Daoy (cell line): Measurements from ENCODE around the gene CDK2AP2. TPM values are rescaled to one million over a fixed set of nuclear protein-coding genes. Genes with fewer than 3 reads are reported as not detected.
"Not testable (repeated sequence)": the region's sequence is repeated elsewhere in the genome, so short reads cannot be mapped to it uniquely, and the experiment has no call there.

Experiments
- DNase-seq: peaks from one replicate; pipeline ENCODE4 v3.0.0-alpha.2; 2015; ENCODE audit warnings: low read depth
- total RNA-seq: library from RNA; depleted of rRNA; stranded (reverse); fragments of >200 nt; shearing (Covaris generic); gene quantifications from 2 replicates; pipeline ENCODE4 v1.2.3, GENCODE V29; 2014

CDK2AP2 gene
- total RNA-seq, 1 experiment from 2014 or later = 43.0 TPM

DNA sequence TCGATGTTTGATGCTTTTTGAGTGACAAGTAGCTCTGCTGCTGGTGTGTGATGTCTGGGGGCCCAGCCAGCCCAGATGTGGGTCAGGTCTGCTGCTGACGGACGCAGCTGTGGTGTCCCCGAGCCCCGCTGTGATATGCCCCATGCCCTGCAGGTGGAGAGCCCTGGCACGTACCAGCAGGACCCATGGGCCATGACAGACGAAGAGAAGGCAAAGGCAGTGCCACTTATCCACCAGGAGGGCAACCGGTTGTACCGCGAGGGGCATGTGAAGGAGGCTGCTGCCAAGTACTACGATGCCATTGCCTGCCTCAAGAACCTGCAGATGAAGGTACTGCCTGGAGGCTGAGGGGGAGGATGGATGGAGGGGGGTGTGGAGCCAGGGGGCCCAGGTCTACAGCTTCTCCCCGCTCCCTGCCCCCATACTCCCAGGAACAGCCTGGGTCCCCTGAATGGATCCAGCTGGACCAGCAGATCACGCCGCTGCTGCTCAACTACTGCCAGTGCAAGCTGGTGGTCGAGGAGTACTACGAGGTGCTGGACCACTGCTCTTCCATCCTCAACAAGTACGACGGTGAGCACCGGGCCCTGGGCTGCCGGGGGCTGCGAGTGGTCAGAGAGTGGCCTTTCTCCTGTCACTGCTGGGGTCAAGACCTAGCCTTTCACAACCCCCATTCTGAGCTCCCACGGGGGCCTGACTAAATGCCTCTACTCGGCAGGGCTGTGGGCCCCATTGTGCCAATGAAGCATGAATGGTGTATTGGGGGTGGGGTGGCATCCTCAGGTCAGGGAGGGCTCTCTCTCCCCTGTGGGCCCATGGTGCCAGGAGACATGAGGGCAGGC lies 17.9 kb downstream of the CDK2AP2 start:
- no peak for DNase-seq

DNA sequence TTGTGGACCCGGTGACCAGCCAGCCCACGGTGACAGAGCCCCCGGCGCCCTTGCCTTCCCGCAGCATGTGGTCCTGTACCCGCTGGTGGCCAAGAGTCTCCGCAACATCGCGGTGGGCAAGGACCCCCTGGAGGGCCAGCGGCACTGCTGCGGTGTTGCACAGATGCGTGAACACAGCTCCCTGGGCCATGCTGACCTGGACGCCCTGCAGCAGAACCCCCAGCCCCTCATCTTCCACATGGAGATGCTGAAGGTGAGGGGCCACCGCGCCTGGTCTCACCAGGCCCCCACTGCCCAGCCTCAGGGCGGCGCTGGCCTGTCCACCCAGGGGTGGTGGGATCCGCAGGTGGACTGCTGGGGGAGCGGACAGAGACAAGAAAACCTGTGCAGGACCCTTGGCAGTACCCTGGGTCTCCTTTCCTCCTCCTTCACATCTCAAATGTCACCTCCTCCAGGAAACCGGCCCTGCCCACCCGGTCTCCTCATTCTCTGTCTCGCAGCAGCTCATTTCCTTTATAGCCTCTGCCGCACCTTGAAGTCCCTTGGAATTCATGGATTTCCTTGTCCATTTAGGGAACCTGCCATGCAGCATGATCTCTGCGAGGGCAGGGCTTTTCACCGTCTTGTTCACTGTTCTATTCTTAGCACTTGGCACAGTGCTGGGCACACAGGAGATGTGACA lies 18.6 kb downstream of the CDK2AP2 start:
- no peak for DNase-seq

DNA sequence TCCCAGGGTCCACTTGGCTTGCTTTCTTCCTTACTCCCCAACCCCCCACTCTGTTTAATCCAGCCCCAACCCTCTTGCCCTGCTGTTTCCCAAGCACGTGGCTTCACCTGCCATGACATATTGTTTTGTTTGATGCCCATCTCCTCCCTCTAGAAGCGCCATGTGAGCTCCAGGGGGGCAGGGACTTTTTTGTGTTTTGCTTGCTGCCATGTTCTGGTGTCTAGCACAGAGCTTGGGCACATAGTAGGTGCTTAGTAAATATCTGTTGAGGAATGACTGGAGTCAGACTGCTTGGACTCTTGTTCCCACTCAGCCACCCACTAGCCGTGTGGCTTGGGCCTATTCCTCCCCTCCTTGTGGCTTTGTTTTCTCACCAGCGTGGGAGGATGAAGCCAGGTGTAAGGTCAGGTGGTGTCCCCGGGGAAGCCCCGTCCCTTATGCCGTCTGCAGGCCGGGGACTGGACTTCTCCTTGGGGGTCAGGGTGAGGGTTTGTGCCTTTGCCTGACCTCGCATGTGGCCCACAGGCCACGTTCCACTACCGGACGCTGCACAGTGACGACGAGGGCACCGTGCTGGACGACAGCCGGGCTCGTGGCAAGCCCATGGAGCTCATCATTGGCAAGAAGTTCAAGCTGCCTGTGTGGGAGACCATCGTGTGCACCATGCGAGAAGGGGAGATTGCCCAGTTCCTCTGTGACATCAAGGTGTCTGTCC lies 21.3 kb downstream of the CDK2AP2 start:
- no peak for DNase-seq

DNA sequence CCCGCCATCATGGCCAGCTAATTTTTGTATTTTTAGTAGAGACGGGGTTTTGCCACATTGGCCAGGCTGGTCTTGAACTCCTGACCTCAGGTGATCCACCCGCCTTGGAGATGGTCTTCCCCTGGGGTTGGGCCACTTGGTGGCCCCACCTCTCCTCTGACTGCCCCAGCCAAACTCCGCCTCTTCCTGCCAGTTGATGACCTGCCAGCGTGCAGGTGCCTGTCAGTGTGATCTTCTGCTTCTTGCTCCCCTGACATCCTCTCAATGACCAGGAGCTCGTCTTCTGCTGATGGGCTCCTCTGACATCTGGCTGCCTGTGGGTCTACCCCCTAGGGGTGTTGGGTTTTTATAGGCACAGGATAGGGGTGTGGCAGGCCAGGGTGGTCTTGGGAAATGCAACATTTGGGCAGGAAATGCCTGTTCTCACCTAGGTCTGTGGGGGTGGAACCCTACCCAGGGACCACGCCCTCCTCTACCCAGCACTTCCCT lies 22.0 kb downstream of the CDK2AP2 start:
- not testable (repeated sequence) for DNase-seq

DNA sequence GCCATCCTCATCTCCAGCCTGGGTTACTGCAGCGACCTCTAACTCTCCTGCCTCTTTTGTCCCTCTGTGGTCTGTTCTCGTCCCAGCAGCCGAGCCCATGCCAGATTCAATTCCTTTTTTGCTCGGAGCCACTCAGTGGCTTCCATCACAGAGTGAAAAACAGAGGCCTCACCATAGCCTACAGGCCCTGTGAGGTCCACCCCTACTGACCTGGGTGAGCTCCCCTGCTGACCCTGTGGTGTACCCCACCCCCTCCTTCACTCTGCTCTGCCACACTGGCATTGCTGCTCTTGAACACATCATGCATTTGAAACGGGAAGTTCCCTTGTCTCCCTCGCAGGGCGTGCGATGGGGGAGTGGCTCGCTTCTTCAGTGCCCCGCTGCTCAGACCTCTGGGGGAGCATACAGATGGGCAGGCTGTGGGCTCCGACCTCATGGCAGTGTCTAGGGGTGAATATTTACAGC lies 23.1 kb downstream of the CDK2AP2 start:
- no peak for DNase-seq

DNA sequence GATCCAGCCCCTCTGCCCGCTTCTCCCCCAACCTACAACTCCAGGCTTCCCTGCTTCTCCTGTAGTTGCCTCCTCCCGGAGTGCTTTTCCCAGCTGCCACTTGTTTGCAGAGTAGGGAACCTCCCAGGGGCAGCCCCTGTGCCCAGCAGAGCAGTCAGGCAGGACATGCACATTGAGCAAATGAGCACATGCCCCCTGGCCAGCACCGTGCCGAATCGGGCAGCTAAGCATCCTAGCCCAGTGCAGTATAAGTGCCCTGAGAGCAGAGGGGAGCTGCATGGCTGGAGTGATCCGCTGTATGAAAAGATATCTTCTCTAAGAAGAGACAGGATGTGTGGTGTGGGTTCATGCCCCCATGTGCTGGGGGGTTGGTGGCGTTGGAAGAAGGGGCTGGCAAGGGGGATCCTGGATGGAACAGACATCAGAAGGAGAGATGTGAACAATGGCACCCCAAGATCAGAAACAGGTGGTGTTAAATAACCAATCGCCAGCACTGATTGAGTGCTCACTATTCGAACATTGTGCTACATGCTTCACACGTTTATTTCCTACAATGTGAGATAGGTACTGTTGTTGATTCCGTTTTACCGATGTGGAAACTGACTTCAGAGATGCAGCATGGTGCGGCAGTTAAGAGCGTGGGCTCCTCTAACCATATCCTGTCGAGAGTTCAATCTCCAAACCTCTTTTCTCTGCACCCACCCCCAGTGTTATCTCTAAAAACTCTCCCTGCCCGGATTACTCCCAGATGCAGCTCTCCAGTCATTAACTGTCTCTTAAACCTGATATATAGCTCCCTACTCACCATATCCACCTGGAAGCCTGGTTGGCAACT lies 23.9 kb downstream of the CDK2AP2 start:
- DNase-seq = no peak

DNA sequence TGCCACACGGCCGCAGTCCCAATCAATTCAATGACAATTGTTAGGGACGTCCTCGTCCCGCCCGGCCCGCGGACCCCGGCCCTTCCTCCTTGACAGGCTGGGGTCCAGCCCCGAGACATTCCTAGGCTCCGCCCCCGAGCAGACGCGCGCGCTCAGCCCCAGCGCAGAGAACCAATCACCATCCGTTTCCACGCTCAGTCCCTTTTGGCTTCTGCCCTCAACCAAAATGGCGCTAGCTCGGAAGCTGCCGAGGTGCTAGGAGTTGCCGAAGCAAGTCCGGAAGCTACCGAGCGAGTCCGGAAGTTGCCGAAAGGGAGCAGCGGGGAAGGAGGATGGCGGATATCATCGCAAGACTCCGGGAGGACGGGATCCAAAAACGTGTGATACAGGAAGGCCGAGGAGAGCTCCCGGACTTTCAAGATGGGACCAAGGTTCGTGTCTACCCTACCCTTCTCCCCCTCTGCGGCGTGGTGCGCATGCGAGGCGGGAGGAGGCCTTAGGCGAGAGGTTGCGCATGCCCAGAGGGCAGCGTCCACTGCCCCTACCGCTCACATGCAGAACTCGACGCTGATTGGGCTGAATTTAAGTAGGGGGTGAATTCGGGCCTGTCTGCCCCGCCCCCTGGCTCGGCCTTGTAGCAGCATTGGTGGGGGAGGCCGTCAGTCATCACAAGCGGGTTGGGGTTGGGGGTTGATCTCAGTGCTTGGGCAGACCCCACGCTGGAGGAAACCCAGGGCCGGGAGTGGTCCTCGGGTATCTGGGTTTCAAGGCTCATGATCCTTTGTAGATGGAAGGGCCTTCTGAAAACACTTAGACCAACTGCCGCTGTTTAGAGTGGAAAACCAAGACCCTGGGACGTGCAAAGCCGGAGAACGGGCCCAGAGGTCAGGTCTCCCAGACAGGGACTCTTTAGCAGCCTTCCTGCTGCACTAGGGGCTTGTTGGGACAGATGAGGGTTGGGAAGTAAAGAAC lies 24.8 kb downstream of the CDK2AP2 start, which contains the start of gene AIP:
TSS of gene AIP (plus strand) at position 200 of the 972 bp plus-strand sequence. CDS start at position 333, 133 bp downstream.
- peak; percentile 98 for DNase-seq

DNA sequence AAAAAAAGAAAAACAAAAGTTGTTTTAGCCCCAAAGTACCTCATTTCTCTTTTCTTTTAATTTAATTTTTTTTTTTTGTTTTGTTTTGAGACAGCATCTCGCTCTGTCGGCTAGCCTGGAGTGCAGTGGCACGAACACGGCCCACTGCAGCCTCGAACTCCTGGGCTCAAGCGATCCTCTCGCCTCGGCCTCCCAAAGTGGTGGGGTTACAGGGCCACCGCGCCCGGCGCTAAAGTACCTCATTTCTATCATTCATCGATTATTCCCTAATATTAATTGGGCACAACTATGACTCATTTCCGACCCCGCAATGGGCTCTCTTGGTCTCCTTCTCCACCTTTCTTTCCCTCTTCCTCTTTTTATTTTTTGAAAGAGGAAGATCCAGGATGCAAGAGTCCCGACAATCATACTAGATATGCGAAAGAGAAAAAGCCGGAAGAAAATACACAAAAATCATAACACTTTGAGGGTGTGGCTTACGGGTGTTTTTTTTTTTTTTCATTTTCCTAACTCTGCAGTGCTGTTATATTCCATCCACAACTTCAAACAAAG lies 25.6 kb downstream of the CDK2AP2 start:
- no peak for DNase-seq

DNA sequence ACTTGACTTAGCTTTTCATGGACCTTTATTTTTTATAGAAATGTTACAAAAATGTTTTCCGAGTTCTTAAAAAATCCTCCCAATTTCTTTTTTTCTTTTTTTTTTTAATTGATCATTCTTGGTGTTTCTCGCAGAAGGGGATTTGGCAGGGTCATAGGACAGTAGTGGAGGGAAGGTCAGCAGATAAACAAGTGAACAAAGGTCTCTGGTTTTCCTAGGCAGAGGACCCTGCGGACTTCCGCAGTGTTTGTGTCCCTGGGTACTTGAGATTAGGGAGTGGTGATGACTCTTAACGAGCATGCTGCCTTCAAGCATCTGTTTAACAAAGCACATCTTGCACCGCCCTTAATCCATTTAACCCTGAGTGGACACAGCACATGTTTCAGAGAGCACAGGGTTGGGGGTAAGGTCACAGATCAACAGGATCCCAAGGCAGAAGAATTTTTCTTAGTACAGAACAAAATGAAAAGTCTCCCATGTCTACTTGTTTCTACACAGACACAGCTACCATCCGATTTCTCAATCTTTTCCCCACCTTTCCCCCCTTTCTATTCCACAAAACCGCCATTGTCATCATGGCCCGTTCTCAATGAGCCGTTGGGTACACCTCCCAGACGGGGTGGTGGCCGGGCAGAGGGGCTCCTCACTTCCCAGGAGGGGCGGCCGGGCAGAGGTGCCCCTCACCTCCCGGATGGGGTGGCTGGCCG lies 30.5 kb downstream of the CDK2AP2 start:
- DNase-seq = not testable (repeated sequence)

DNA sequence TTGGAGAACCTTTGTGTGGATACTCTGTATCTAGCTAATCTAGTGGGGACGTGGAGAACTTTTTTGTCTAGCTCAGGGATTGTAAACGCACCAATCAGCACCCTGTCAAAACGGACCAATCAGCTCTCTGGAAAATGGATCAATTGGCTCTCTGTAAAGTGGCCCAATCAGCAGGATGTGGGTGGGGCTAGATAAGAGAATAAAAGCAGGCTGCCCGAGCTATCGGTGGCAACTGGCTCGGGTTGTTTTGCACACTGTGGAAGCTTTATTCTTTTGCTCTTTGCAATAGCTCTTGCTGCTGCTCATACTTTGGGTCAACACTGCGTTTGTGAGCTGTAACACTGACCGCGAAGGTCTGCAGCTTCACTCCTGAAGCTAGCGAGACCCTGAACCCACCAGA lies 31.3 kb downstream of the CDK2AP2 start:
- DNase-seq = not testable (repeated sequence)

DNA sequence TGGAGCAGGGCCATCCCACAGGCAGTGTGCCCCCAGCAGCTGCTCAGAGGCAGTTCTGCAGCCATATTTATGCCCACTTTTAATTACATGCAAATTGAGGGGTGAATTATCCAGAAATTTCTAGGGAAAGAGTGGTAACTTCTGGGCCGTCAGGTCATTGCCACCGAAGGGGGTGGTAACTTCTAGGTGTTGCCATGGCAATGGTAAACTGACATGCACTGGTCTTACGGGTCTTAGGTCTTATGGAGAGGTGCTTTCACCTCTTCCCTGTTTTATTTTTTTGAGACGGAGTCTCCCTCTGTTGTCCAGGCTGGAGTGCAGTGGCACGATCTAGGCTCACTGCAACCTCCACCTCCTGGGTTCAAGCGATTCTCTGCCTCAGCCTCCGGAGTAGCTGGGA lies 35.1 kb downstream of the CDK2AP2 start:
- DNase-seq = no peak

DNA sequence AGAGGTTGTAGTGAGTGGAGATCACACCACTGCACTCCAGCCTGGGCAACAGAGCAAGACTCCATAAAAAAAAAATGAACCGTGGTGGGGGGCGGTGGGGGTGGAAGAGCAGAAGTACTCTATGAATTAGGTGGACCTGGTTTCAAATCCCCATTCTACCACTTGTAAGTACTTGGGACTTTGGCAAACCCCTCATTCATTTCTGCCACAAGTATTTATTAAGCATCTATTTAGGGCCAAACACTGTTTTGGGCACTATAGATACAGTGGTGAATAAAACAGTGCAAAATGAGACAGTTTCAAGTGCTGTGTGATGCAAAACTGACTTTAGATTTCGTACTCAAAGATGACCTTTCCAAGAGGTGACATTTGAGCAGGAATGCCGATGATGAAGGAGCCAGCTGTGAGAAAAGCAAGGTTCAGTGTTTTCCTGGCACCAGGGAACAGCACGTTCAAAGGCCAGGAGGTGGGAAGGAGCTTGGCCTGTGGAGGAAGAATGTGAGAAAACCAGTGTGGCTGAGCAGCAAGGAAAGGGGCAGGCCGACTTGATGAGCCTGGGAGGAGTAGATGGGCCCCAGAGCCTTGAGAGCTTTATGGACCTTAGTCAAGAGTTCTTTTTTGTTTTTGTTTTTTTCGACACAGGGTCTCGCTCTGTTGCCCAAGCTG lies 37.5 kb downstream of the CDK2AP2 start:
- DNase-seq = no peak

DNA sequence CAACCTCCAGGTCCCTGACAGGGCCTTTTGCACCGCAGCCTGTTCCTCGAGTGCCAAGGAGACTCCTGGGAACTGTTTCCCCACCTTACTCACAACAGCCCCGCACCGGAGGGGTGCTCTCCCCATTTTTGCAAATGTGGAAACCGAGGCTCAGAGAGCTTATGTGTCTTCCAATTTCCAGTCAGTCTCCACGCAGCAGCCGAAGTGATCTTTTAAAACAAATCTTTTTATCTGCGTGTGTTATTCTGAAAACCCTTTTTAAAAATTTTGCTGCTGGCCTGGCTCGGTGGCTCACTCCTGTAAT lies 38.5 kb downstream of the CDK2AP2 start:
- no peak for DNase-seq

DNA sequence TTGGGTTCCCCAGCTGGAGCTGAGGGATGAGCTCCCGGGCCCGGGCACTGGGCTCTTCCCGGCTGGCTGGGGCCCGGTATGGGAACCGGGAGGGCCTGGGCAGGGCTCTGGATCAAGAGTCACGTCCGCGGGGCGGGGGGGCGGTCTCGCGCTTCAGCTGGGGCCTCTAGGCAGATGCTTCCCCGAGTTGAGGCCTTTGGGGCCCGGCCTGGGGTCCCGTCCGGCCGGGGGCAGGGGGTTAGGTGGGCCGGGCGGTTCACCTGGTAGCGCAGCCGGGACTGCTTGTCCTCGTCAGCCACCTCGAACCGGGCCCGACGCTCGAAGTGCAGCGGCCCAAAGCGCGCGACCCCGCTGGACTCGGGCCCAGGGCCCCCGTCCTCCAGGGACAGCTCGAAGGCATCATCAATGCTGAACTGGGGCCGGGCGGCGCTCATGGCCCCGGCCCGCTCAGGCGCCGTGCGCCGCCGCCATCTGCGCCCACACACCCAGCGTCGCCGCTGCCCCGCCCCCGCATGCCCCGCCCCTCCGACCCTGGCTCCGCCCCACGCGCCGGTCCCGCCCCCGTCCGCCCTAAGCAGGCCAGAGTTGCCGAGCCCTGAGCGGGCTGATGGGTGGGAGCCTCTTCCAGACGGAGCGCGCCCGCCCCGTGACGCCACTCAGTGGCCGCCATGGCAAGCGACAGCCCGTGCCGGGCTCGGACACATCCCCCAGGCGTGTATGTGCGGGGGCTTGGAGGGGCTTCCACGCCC lies 39.0 kb downstream of the CDK2AP2 start, which contains the start of gene TMEM134:
TSS of gene TMEM134 (minus strand) at position 493 of the 749 bp plus-strand sequence. CDS start at position 434, 59 bp downstream.
- DNase-seq = peak; percentile 94

DNA sequence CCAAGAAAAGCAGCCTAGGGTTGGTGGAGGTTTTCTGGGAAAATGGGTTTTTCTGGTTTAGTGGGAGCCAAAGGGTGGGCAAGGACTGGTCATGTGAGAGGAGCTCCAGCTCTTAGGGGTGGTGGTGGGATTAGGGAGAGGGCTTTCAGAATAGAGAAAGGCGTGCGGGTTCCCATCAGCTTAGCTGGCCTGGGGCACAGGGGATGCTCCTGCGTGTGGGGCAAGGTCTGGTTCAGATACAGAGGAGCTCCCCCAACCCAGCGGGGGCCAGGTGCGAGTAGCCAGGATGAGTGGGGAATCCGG lies 39.6 kb downstream of the CDK2AP2 start:
- DNase-seq = no peak

DNA sequence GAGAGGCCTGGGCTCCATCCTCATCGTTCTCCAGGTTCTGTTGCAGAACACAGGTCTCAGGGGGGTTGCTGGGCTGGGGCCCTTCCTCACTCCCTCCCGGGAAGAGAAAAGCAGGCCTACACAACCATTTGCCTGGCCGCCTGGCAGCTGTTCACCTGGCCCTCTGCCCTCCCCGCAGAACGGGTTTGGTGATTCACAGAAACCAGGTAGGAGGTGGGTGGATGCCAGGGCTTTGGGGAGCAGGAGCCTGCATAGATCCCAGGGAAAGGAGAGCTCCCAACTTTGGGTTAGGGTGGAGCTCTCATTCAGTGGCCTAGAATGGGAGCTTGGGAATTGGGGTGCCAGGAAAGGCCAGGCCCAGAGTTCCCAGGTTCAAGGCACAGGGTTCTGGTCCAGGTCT lies 39.9 kb downstream of the CDK2AP2 start:
- DNase-seq = peak; percentile 31

DNA sequence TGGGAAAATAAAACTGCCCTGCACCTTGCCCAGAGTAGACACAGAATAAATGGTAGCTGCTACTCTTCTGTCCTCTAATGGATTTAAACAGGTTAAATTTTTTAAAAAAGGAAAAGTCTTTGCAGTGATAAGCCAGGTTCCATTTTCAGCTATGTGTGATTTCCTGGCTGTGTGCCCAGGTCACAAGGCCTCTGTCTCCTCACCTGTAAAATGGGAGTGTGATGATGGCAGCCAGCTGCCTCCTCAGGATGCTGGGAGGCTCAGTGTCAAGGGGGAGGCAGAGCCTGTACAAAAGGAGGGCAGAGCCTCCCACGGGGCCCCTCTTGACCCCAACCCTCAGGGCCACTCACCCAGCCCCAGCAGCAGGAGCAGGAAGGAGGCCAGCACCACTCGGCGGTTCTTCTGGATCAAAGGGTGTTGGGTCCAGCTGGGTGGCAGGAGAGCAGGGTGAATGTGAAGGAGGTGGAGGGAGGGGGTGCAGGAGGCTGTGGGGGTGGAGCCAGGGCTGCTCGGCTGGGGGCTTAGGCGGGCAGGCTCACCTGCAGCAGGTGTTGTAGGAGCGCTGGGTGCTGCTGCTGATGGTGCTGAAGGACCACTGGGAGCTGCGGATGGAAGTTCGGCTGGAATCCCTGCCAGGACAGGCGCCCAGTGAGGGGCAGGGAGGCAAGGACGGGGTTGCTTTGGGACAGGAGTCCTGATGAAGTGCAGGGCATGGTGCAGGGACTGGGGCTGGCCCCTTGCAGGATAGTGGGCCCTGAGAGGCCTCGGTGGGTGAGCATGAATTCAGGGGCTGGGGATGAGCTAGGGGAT lies 40.8 kb downstream of the CDK2AP2 start:
- DNase-seq = no peak
